Measurements from ENCODE around the gene SMARCA4. TPM values are rescaled to one million over a fixed set of nuclear protein-coding genes. Genes with fewer than 3 reads are reported as not detected.

The SMARCA4 gene
- polyA plus RNA-seq, 1 experiment = 41.6 TPM

- no peak overlapping the region for H3K27ac ChIP-seq (ENCODE audit: low read depth, low read length)
- no peak for DNase-seq (ENCODE audit: low read depth, low spot score)
- H3K4me3 ChIP-seq (ENCODE audit: low read depth, low read length) = no peak overlapping the region
- no peaks in the 10 kb centered on the region for H3K9me3 ChIP-seq (ENCODE audit: control insufficient read depth, insufficient read depth, low read length)
- ChIA-PET POLR2A (no interaction called here), CTCF (interaction anchor here (0.5 to 1.3 kb wide), 2 partner anchors 14 to 73 kb away, joined by 5 read pairs; no protein-coding TSS in a partner anchor)
- H3K27me3 ChIP-seq (ENCODE audit: control insufficient read depth, insufficient read depth, low read length) = no peaks in the 10 kb centered on the region
- TF ChIP-seq CTCF (IDR thresholded peaks at IDR 0.05; ENCODE audit: low read depth, low read length) = no peak
Measured at GRCh38 chr19:11021760-11022144, 60.9 kb downstream of the SMARCA4 start.

- no peak overlapping the region for H3K4me3 ChIP-seq (ENCODE audit: low read depth, low read length)
- no peak for TF ChIP-seq CTCF (IDR thresholded peaks at IDR 0.05; ENCODE audit: low read depth, low read length)
- no peaks in the 10 kb centered on the region for H3K27me3 ChIP-seq (ENCODE audit: control insufficient read depth, insufficient read depth, low read length)
- H3K27ac ChIP-seq (ENCODE audit: low read depth, low read length) = no peak overlapping the region
- ChIA-PET POLR2A (interaction anchor here (0.6 kb wide), 1 partner anchor 29 kb away, joined by 3 read pairs; no protein-coding TSS in a partner anchor), CTCF (interaction anchor here (1.3 kb wide), 1 partner anchor 13 kb away, joined by 5 read pairs; no protein-coding TSS in a partner anchor)
- no peaks in the 10 kb centered on the region for H3K9me3 ChIP-seq (ENCODE audit: control insufficient read depth, insufficient read depth, low read length)
- no peak for DNase-seq (ENCODE audit: low read depth, low spot score)
Measured at GRCh38 chr19:11023016-11023415, 62.2 kb downstream of the SMARCA4 start.

GRCh38 chr19:11023710-11024109 lies 62.9 kb downstream of the SMARCA4 start:
- Histone ChIP-seq H3K4me3 (ENCODE audit: low read depth, low read length) (no peak overlapping the region), H3K27ac (ENCODE audit: low read depth, low read length) (no peak overlapping the region), H3K27me3 (ENCODE audit: control insufficient read depth, insufficient read depth, low read length) (no peaks in the 10 kb centered on the region), H3K9me3 (ENCODE audit: control insufficient read depth, insufficient read depth, low read length) (no peaks in the 10 kb centered on the region)
- ChIA-PET CTCF (no interaction called here), POLR2A (no interaction called here)
- DNase-seq (ENCODE audit: low read depth, low spot score) = no peak
- no peak for TF ChIP-seq CTCF (IDR thresholded peaks at IDR 0.05; ENCODE audit: low read depth, low read length)

GRCh38 chr19:11024259-11024658 lies 63.4 kb downstream of the SMARCA4 start:
- no peak for TF ChIP-seq CTCF (IDR thresholded peaks at IDR 0.05; ENCODE audit: low read depth, low read length)
- CTCF ChIA-PET = interaction anchor here (1.7 kb wide), 1 partner anchor 11 kb away, joined by 5 read pairs; no protein-coding TSS in a partner anchor

GRCh38 chr19:11025006-11025405 lies 64.2 kb downstream of the SMARCA4 start:
- TF ChIP-seq CTCF (IDR thresholded peaks at IDR 0.05; ENCODE audit: low read depth, low read length) = no peak
- Histone ChIP-seq H3K27ac (ENCODE audit: low read depth, low read length) (no peak overlapping the region), H3K27me3 (ENCODE audit: control insufficient read depth, insufficient read depth, low read length) (no peaks in the 10 kb centered on the region), H3K4me3 (ENCODE audit: low read depth, low read length) (no peak overlapping the region), H3K9me3 (ENCODE audit: control insufficient read depth, insufficient read depth, low read length) (no peaks in the 10 kb centered on the region)
- ChIA-PET CTCF (interaction anchor here (1.7 kb wide), 1 partner anchor 11 kb away, joined by 5 read pairs; no protein-coding TSS in a partner anchor), POLR2A (no interaction called here)
- DNase-seq (ENCODE audit: low read depth, low spot score) = no peak

More at GRCh38 chr19:11024259-11024658, 63.4 kb downstream of the SMARCA4 start:
- no peaks in the 10 kb centered on the region for H3K27me3 ChIP-seq (ENCODE audit: control insufficient read depth, insufficient read depth, low read length)
- H3K4me3 ChIP-seq (ENCODE audit: low read depth, low read length) = no peak overlapping the region
- H3K9me3 ChIP-seq (ENCODE audit: control insufficient read depth, insufficient read depth, low read length) = no peaks in the 10 kb centered on the region
- DNase-seq (ENCODE audit: low read depth, low spot score) = no peak
- no peak overlapping the region for H3K27ac ChIP-seq (ENCODE audit: low read depth, low read length)
- POLR2A ChIA-PET = no interaction called here

Measured in AG04450 (cell line).